ENCODE data around the gene CDK17.

DNA sequence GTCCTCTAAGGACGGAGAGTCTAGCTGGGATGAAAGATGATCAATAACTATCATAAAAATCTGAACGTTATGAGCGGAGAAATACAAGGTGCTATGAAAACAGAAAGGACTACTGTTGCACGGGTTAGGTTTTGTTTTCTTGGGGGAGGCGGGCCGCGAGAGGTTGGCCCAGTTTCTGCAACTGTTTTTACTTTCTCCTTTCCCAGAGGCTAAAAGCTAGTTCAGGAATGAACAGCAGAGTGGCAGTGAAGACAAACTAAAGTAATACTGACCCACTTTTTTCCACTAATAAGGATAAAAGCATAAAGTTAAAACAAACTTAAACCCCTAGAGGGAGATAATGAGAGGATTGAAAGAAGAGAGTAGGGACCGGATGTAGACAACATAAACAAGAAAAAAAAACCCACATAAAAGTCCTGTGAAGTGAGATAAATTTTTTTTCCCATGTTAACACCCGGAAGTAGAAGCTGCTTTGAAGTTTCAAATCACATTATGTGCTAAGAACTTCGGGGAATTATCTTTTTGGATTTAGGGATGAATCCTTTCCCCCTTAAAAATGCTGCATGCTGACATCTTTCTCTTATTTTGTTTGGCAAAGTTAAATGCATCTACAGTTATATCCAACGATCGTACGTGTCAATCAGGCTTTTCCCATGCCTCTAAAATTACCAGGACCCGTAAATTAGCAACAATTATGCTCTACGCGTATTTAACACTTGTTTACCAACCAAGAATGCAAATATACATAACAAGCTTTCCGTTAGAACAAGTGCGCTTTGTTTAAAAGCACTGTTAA lies 1.0 kb upstream of the CDK17 start:
- TF ChIP-seq, protein P1, sequence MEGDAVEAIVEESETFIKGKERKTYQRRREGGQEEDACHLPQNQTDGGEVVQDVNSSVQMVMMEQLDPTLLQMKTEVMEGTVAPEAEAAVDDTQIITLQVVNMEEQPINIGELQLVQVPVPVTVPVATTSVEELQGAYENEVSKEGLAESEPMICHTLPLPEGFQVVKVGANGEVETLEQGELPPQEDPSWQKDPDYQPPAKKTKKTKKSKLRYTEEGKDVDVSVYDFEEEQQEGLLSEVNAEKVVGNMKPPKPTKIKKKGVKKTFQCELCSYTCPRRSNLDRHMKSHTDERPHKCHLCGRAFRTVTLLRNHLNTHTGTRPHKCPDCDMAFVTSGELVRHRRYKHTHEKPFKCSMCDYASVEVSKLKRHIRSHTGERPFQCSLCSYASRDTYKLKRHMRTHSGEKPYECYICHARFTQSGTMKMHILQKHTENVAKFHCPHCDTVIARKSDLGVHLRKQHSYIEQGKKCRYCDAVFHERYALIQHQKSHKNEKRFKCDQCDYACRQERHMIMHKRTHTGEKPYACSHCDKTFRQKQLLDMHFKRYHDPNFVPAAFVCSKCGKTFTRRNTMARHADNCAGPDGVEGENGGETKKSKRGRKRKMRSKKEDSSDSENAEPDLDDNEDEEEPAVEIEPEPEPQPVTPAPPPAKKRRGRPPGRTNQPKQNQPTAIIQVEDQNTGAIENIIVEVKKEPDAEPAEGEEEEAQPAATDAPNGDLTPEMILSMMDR (IDR thresholded peaks at IDR 0.05; ENCODE audit: insufficient read depth, low read length, poor library complexity, severe bottlenecking) = peak; percentile 38
- TF ChIP-seq EZH2phosphoT487 (conservative IDR thresholded peaks at IDR 0.05; ENCODE audit: low read length) = no peak
